SK-N-SH (cell line): ENCODE measurements around the gene PSMD8. TPM values are rescaled to one million over a fixed set of nuclear protein-coding genes. Genes with fewer than 3 reads are reported as not detected.

Experiments
- CTCF ChIA-PET: fragments of 300-600, 350-600 bp; formaldehyde crosslinking; extraction: SDS; loops from one replicate; lab custom pipeline; 2021; lab: Yijun Ruan, JAX
- POLR2A ChIA-PET: fragments of 350-600 bp; sonication (Branson Sonifier 250); formaldehyde crosslinking; extraction: SDS; loops from one replicate; lab custom pipeline; 2020; ENCODE audit warnings: antibody characterized with exemption, inconsistent platforms; lab: Yijun Ruan, JAX
- DNase-seq: peaks from one replicate; pipeline ENCODE4 v3.0.0; 2012
- H2AFZ ChIP-seq: fragments of 200-600 bp; sonication (generic); 2 replicates; pipeline ENCODE4 v1.8.1; 2016; ENCODE audit warnings: antibody characterized with exemption, mild to moderate bottlenecking, low read depth
- H3F3A ChIP-seq: fragments of 200-600 bp; sonication (generic); replicated peaks from 2 replicates; pipeline ENCODE3; 2016; ENCODE audit warnings: antibody characterized with exemption, mild to moderate bottlenecking; ENCODE audit not compliant: insufficient read depth
- H3K27ac ChIP-seq, 2 experiments: fragments of 200-500 bp in 1 of 2; fragments of 200-600 bp in 1 of 2; sonication (Bioruptor generic) in 1 of 2; sonication (generic), shearing (Covaris generic) in 1 of 2; 2 replicates each; pipeline versions ENCODE4 v1.5.1 to v1.6.1; 2014 to 2016; ENCODE audit warnings: low read depth in 2 of 2, inconsistent platforms in 1 of 2, low read length in 1 of 2, mild to moderate bottlenecking in 1 of 2, mixed read lengths in 1 of 2
- H3K27me3 ChIP-seq: fragments of 200-600 bp; sonication (generic), shearing (Covaris generic); 2 replicates; pipeline ENCODE4 v1.6.1; 2016; ENCODE audit warnings: mixed run types; ENCODE audit not compliant: insufficient read depth
- H3K36me3 ChIP-seq, 2 experiments: fragments of 200-500 bp in 1 of 2; fragments of 200-600 bp in 1 of 2; sonication (Bioruptor generic) in 1 of 2; sonication (generic) in 1 of 2; replicated peaks in 1 of 2; 2 replicates each; pipeline versions ENCODE3 to v1.5.1; 2014 to 2016; ENCODE audit warnings: low read length in 1 of 2, mild to moderate bottlenecking in 1 of 2; ENCODE audit not compliant: insufficient read depth in 2 of 2, control insufficient read depth in 1 of 2
- H3K4me1 ChIP-seq, 2 experiments: fragments of 200-500 bp in 1 of 2; fragments of 200-600 bp in 1 of 2; sonication (Bioruptor generic) in 1 of 2; sonication (generic), shearing (Covaris generic) in 1 of 2; 2 replicates each; pipeline versions ENCODE4 v1.5.1 to v1.6.1; 2014 to 2016; ENCODE audit warnings: low read depth in 1 of 2, low read length in 1 of 2, mixed run types in 1 of 2; ENCODE audit not compliant: insufficient read depth in 2 of 2, control insufficient read depth in 1 of 2
- H3K4me2 ChIP-seq: fragments of 200-600 bp; sonication (generic), shearing (Covaris generic); 2 replicates; pipeline ENCODE4 v1.6.1; 2017; ENCODE audit warnings: mixed run types
- H3K4me3 ChIP-seq, 2 experiments: fragments of 200-500 bp in 1 of 2; fragments of 200-600 bp in 1 of 2; sonication (Bioruptor generic) in 1 of 2; sonication (generic), shearing (Covaris generic) in 1 of 2; 2 replicates each; pipeline versions ENCODE4 v1.5.1 to v1.8.1; 2014 to 2016; ENCODE audit warnings: low read depth in 2 of 2, inconsistent platforms in 1 of 2, low read length in 1 of 2, mild to moderate bottlenecking in 1 of 2, mixed read lengths in 1 of 2, moderate library complexity in 1 of 2
- H3K79me2 ChIP-seq: fragments of 200-600 bp; sonication (generic); 2 replicates; pipeline ENCODE4 v1.8.1; 2017; ENCODE audit warnings: mild to moderate bottlenecking; ENCODE audit not compliant: insufficient read depth
- H3K9ac ChIP-seq: fragments of 200-600 bp; sonication (generic); 2 replicates; pipeline ENCODE4 v1.6.1; 2017; ENCODE audit warnings: mixed run types
- H3K9me2 ChIP-seq: fragments of 200-600 bp; sonication (generic); 2 replicates; pipeline ENCODE4 v1.6.1; 2017; ENCODE audit warnings: mixed run types
- H3K9me3 ChIP-seq: fragments of 200-600 bp; sonication (generic); 2 replicates; pipeline ENCODE4 v1.6.1; 2017; ENCODE audit warnings: mixed run types, mild to moderate bottlenecking, moderate library complexity
- H4K20me1 ChIP-seq: fragments of 200-600 bp; sonication (generic); 2 replicates; pipeline ENCODE4 v1.6.1; 2017; ENCODE audit warnings: mild to moderate bottlenecking, mixed run types; ENCODE audit not compliant: insufficient read depth
- CHD2 ChIP-seq: fragments of 150-350 bp; IDR thresholded peaks from 2 replicates; pipeline ENCODE4 v1.6.1; 2018; ENCODE audit warnings: low read length; ENCODE audit not compliant: partially characterized antibody
- FOSL2 ChIP-seq: IDR thresholded peaks from 2 replicates; pipeline ENCODE4 v1.4.0; 2012; ENCODE audit warnings: low read depth, mild to moderate bottlenecking, moderate library complexity, borderline replicate concordance
- FOXM1 ChIP-seq: IDR thresholded peaks from 2 replicates; pipeline ENCODE4 v1.4.0; 2012; ENCODE audit warnings: low read depth, mild to moderate bottlenecking
- GABPA ChIP-seq: IDR thresholded peaks from 2 replicates; pipeline ENCODE4 v1.4.0; 2012; ENCODE audit warnings: low read depth, mild to moderate bottlenecking
- GATA2 ChIP-seq: sonication (generic); formaldehyde crosslinking; IDR thresholded peaks from 2 replicates; pipeline ENCODE4 v1.5.0; 2020; ENCODE audit warnings: mild to moderate bottlenecking, missing genetic modification reagents
- MAX ChIP-seq: IDR thresholded peaks from 2 replicates; pipeline ENCODE4 v1.4.0; 2012; ENCODE audit warnings: low read depth
- MEF2A ChIP-seq: IDR thresholded peaks from 2 replicates; pipeline ENCODE4 v1.4.0; 2012; ENCODE audit warnings: low read depth, borderline replicate concordance
- MXI1 ChIP-seq: IDR thresholded peaks from 2 replicates; pipeline ENCODE4 v1.6.1; 2012; ENCODE audit warnings: mild to moderate bottlenecking, low read depth, low read length, improper control_type of control experiment
- NFIC ChIP-seq: IDR thresholded peaks from 2 replicates; pipeline ENCODE4 v1.4.0; 2012; ENCODE audit warnings: borderline replicate concordance
- NRF1 ChIP-seq: IDR thresholded peaks from 2 replicates; pipeline ENCODE4 v1.6.1; 2012; ENCODE audit warnings: low read depth, mild to moderate bottlenecking, low read length
- PBX3 ChIP-seq: IDR thresholded peaks from 2 replicates; pipeline ENCODE4; 2012
- REST ChIP-seq: IDR thresholded peaks from 2 replicates; pipeline ENCODE4 v1.6.1; 2012; ENCODE audit warnings: mild to moderate bottlenecking, low read depth, low read length, moderate library complexity
- SMC3 ChIP-seq: IDR thresholded peaks from 2 replicates; pipeline ENCODE4 v1.6.1; 2012; ENCODE audit warnings: low read depth, low read length, improper control_type of control experiment
- TAF1 ChIP-seq: IDR thresholded peaks from 2 replicates; pipeline ENCODE4 v1.6.1; 2012; ENCODE audit warnings: low read depth, mild to moderate bottlenecking, low read length, moderate library complexity, borderline replicate concordance
- TCF12 ChIP-seq: IDR thresholded peaks from 2 replicates; pipeline ENCODE4 v1.4.0; 2012
- TEAD4 ChIP-seq: IDR thresholded peaks from 2 replicates; pipeline ENCODE4 v1.4.0; 2012; ENCODE audit warnings: mild to moderate bottlenecking, borderline replicate concordance; ENCODE audit not compliant: insufficient read depth
- USF1 ChIP-seq: IDR thresholded peaks from 2 replicates; pipeline ENCODE4 v1.4.0; 2012; ENCODE audit warnings: low read depth, borderline replicate concordance
- USF2 ChIP-seq: fragments of 150-350 bp; IDR thresholded peaks from 2 replicates; pipeline ENCODE4 v1.6.1; 2017; ENCODE audit warnings: antibody characterized with exemption, low read length, low read depth, borderline replicate concordance
- WGBS: methylation state at CpG from one replicate; pipeline ENCODE4 v1.1.6; 2017; ENCODE audit warnings: low lambda C conversion rate; 5-methylcytosine and 5-hydroxymethylcytosine counted together
- polyA plus RNA-seq, 3 experiments: library from polyadenylated mRNA; depleted of rRNA; stranded (reverse); fragments of >200 nt; gene quantifications; 2 replicates each; pipeline ENCODE4 v1.2.3, GENCODE V29; 2012

The PSMD8 gene
- polyA plus RNA-seq, 1 of the 3 experiments (the other 2 are of a cell fraction) = 400 TPM

- no peak for TF ChIP-seq REST
- TF ChIP-seq CHD2 = no peak
- TF ChIP-seq TAF1 = no peak
- TF ChIP-seq MAX = peak; percentile 84
- TF ChIP-seq NFIC = no peak
- no peak for TF ChIP-seq USF1
- no peak for TF ChIP-seq TCF12
- TF ChIP-seq PBX3 = no peak
Observed at GRCh38 chr19:38336638-38337359, 37.6 kb upstream of the PSMD8 start (continued).

GRCh38 chr19:38337360-38337653, 37.1 kb upstream of the PSMD8 start:
- Histone ChIP-seq H3K36me3 (no peaks in the 10 kb centered on the region), H3K27me3 (no peaks in the 10 kb centered on the region), H3F3A (peaks cover 2% of the 10 kb centered on the region), H2AFZ (0 out of 2 replicates have a peak overlapping the region, but pooled peaks have one; percentile 59), H3K9ac (no peak overlapping the region), H4K20me1 (no peaks in the 10 kb centered on the region), H3K4me2 (peak overlapping the region; percentile 88), H3K4me3 (peak overlapping the region; percentile 68 to 96), H3K9me2 (no peaks in the 10 kb centered on the region), H3K79me2 (no peaks in the 10 kb centered on the region), H3K9me3 (no peaks in the 10 kb centered on the region), H3K4me1 (peaks cover 0 to 8% of the 10 kb centered on the region in 2 experiments; a peak in 1 of 4 replicates), H3K27ac (no peak overlapping the region; a peak in 1 of 4 replicates)
- 64% methylated on average over 10 of the region's 10 CpGs for WGBS
- peak; percentile 27 for DNase-seq
- CTCF ChIA-PET = interaction anchor here (0.9 to 1.0 kb wide), 2 partner anchors 37 to 66 kb away, joined by 3 read pairs; partner anchors contain the start of genes FAM98C and PSMD8
- POLR2A ChIA-PET = interaction anchor here (0.8 to 2.1 kb wide), 2 partner anchors 10 to 37 kb away, joined by 3 to 10 read pairs; partner anchors contain the start of gene PSMD8
- TF ChIP-seq USF2 = no peak
- no peak for TF ChIP-seq FOSL2
- no peak for TF ChIP-seq FOXM1
- TF ChIP-seq GABPA = no peak
- no peak for TF ChIP-seq NFIC
- no peak for TF ChIP-seq GATA2 (CRISPR knock-in tag)
- no peak for TF ChIP-seq TEAD4
- TF ChIP-seq SMC3 = no peak
- TF ChIP-seq NRF1 = no peak
- TF ChIP-seq CHD2 = no peak
- TF ChIP-seq TCF12 = no peak
- no peak for TF ChIP-seq PBX3
- no peak for TF ChIP-seq MEF2A
- TF ChIP-seq REST = no peak
- TF ChIP-seq MXI1 = no peak
